HepG2 (cell line): Measurements from ENCODE around the gene HNRNPC. TPM values are rescaled to one million over a fixed set of nuclear protein-coding genes. Genes with fewer than 3 reads are reported as not detected.

Experiments
- ARHGAP35 ChIP-seq: sonication (generic); formaldehyde crosslinking; IDR thresholded peaks from 2 replicates; pipeline ENCODE4 v1.9.0; 2022; ENCODE audit warnings: mild to moderate bottlenecking, inconsistent platforms, moderate library complexity, missing genetic modification reagents, borderline replicate concordance
- ARID2 ChIP-seq: sonication (generic); formaldehyde crosslinking; IDR thresholded peaks from 2 replicates; pipeline ENCODE4 v1.8.1; 2022; ENCODE audit warnings: mild to moderate bottlenecking, missing genetic modification reagents, borderline replicate concordance
- CBFB ChIP-seq: sonication (generic); formaldehyde crosslinking; IDR thresholded peaks from 2 replicates; pipeline ENCODE4 v1.4.0; 2020; ENCODE audit warnings: missing genetic modification reagents
- CHD2 ChIP-seq: IDR thresholded peaks from 2 replicates; pipeline ENCODE4 v1.6.1; 2011; ENCODE audit warnings: low read depth, low read length, improper control_type of control experiment
- FOXK2 ChIP-seq: fragments of 450-650 bp; IDR thresholded peaks from 2 replicates; pipeline ENCODE4 v1.6.1; 2016
- GABPB1 ChIP-seq: IDR thresholded peaks from 2 replicates; pipeline ENCODE4 v1.6.1; 2016; ENCODE audit warnings: mild to moderate bottlenecking, missing genetic modification reagents, moderate library complexity, missing compliant biosample characterization
- HNRNPLL ChIP-seq: fragments of 200-400 bp; formaldehyde crosslinking; IDR thresholded peaks from 2 replicates; pipeline ENCODE4 v1.6.1; 2017; ENCODE audit warnings: mild to moderate bottlenecking, low read depth, low read length; ENCODE audit not compliant: poor library complexity, severe bottlenecking
- IRF2 ChIP-seq: IDR thresholded peaks from 2 replicates; pipeline ENCODE4 v1.6.1; 2018; ENCODE audit warnings: missing genetic modification reagents, missing compliant biosample characterization
- MLLT10 ChIP-seq: sonication (generic); formaldehyde crosslinking; IDR thresholded peaks from 2 replicates; pipeline ENCODE4 v1.4.0; 2020; ENCODE audit warnings: missing genetic modification reagents
- MTA1 ChIP-seq: sonication (generic); formaldehyde crosslinking; IDR thresholded peaks from 2 replicates; pipeline ENCODE4 v1.4.0; 2020; ENCODE audit warnings: missing genetic modification reagents, mild to moderate bottlenecking, borderline replicate concordance
- MYNN ChIP-seq: sonication (generic); formaldehyde crosslinking; IDR thresholded peaks from 2 replicates; pipeline ENCODE4 v1.4.0; 2020; ENCODE audit warnings: mild to moderate bottlenecking, low read depth, missing genetic modification reagents
- NAIF1 ChIP-seq: sonication (generic); formaldehyde crosslinking; IDR thresholded peaks from 2 replicates; pipeline ENCODE4 v1.5.0; 2020; ENCODE audit warnings: mild to moderate bottlenecking, missing genetic modification reagents, borderline replicate concordance
- NR2C2 ChIP-seq: sonication (generic); formaldehyde crosslinking; IDR thresholded peaks from 2 replicates; pipeline ENCODE4 v1.4.0; 2020; ENCODE audit warnings: missing genetic modification reagents, mild to moderate bottlenecking, moderate library complexity, borderline replicate concordance
- SRSF1 ChIP-seq: fragments of 200-400 bp; formaldehyde crosslinking; optimal IDR thresholded peaks from 2 replicates; pipeline ENCODE3; 2017; ENCODE audit warnings: mild to moderate bottlenecking, low read depth, low read length, moderate library complexity
- TBP ChIP-seq: sonication (generic); formaldehyde crosslinking; IDR thresholded peaks from 2 replicates; pipeline ENCODE4 v1.5.0; 2020; ENCODE audit warnings: missing genetic modification reagents
- TEAD2 ChIP-seq: sonication (generic); formaldehyde crosslinking; IDR thresholded peaks from 2 replicates; pipeline ENCODE4 v1.9.0; 2021; ENCODE audit warnings: missing genetic modification reagents
- TP53 ChIP-seq: sonication (generic); formaldehyde crosslinking; conservative IDR thresholded peaks from 2 replicates; pipeline ENCODE4 v1.4.0; 2020; ENCODE audit warnings: missing genetic modification reagents
- ZFAT ChIP-seq: sonication (generic); formaldehyde crosslinking; conservative IDR thresholded peaks from 2 replicates; pipeline ENCODE4 v1.8.1; 2023; ENCODE audit warnings: missing genetic modification reagents, inconsistent platforms
- ZFP37 ChIP-seq: sonication (generic); formaldehyde crosslinking; IDR thresholded peaks from 2 replicates; pipeline ENCODE4 v1.4.0; 2020; ENCODE audit warnings: missing genetic modification reagents, borderline replicate concordance
- ZNF232 ChIP-seq: sonication (generic); formaldehyde crosslinking; IDR thresholded peaks from 2 replicates; pipeline ENCODE4 v1.4.0; 2020; ENCODE audit warnings: missing genetic modification reagents, borderline replicate concordance
- ZNF296 ChIP-seq: sonication (generic); formaldehyde crosslinking; conservative IDR thresholded peaks from 2 replicates; pipeline ENCODE4 v1.5.0; 2020; ENCODE audit warnings: mild to moderate bottlenecking, missing genetic modification reagents
- ZNF343 ChIP-seq: sonication (generic); formaldehyde crosslinking; IDR thresholded peaks from 2 replicates; pipeline ENCODE4 v1.4.0; 2020; ENCODE audit warnings: mild to moderate bottlenecking, missing genetic modification reagents
- ZNF605 ChIP-seq: sonication (generic); formaldehyde crosslinking; IDR thresholded peaks from 2 replicates; pipeline ENCODE4 v1.8.0; 2022; ENCODE audit warnings: mild to moderate bottlenecking, missing genetic modification reagents
- ZSCAN30 ChIP-seq: sonication (generic); formaldehyde crosslinking; IDR thresholded peaks from 2 replicates; pipeline ENCODE4 v1.5.0; 2020; ENCODE audit warnings: mild to moderate bottlenecking, missing genetic modification reagents
- polyA plus RNA-seq, 8 experiments: library from polyadenylated mRNA; depleted of rRNA in 3 of 8; stranded (reverse) in 7 of 8; unstranded in 1 of 8; fragments of >200 nt; fragmentation: Illumina TruSeq in 4 of 8; extraction: Trizol in 4 of 8; gene quantifications; 2 replicates each; pipeline versions ENCODE4 v1.2.1 to v1.2.3, GENCODE V29; 2011 to 2016; ENCODE audit warnings: low read depth in 4 of 8, missing spikeins in 1 of 8, mixed read lengths in 1 of 8; ENCODE audit not compliant: insufficient read depth in 1 of 8
- total RNA-seq, 5 experiments: library from RNA; depleted of rRNA; stranded (reverse); fragments of >200 nt; fragmentation: Illumina TruSeq; extraction: Trizol; gene quantifications; 2 replicates each; pipeline ENCODE4 v1.2.3, GENCODE V29; 2016; ENCODE audit warnings: low read depth in 1 of 5
- TF ChIP-seq, protein P1 (sequence below): IDR thresholded peaks from 2 replicates; pipeline ENCODE4 v1.4.0; 2020; ENCODE audit warnings: mild to moderate bottlenecking, missing genetic modification reagents
- TF ChIP-seq, protein P2 (sequence below): IDR thresholded peaks from 2 replicates; pipeline ENCODE4 v1.6.1; 2016; ENCODE audit warnings: low read depth, control low read depth

HNRNPC gene
- total and polyA plus RNA-seq, 2 of the 13 experiments (the other 11 are each of a cell fraction or from before 2014, with no cell fraction given), result 628 to 1,099 TPM

DNA sequence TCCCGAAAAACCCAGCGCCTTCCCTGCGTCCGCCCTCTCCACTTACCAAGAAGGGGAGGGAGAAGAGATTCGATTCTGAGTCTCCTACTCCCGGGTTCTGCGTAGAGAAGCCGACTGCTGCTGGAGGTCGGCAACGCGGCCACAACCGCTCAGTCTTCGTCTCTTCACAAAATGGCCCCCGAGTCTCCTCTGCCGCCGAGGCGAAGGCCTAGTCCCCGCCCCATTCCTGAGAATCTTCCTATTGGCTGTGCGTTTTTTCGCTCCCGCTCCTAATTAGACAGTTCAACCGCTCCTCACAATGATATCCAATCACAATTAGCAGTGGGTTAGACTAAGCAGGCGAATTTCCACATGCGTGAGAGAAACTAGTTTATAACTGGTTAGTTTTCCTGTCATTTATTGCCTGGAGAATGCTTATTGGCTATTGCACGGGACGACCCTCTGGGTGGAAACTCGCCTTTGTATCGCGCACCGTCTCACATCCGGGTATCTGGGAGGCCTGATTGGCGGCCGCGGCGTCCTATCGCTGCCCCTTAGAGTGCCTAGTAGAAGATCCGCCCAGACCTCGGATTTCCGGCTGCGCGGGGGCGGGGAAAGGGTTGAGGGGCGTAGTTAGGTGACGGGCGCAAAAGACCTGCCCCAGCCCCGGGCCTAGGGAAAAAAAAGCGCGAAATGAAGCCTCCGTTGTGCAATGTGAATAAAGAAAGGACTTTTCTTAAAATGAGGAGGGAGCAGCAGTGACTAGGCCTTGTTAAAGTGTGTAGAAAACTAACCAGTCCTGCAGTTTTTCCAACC lies at the start of gene HNRNPC (continued):
- TF ChIP-seq, protein P1, sequence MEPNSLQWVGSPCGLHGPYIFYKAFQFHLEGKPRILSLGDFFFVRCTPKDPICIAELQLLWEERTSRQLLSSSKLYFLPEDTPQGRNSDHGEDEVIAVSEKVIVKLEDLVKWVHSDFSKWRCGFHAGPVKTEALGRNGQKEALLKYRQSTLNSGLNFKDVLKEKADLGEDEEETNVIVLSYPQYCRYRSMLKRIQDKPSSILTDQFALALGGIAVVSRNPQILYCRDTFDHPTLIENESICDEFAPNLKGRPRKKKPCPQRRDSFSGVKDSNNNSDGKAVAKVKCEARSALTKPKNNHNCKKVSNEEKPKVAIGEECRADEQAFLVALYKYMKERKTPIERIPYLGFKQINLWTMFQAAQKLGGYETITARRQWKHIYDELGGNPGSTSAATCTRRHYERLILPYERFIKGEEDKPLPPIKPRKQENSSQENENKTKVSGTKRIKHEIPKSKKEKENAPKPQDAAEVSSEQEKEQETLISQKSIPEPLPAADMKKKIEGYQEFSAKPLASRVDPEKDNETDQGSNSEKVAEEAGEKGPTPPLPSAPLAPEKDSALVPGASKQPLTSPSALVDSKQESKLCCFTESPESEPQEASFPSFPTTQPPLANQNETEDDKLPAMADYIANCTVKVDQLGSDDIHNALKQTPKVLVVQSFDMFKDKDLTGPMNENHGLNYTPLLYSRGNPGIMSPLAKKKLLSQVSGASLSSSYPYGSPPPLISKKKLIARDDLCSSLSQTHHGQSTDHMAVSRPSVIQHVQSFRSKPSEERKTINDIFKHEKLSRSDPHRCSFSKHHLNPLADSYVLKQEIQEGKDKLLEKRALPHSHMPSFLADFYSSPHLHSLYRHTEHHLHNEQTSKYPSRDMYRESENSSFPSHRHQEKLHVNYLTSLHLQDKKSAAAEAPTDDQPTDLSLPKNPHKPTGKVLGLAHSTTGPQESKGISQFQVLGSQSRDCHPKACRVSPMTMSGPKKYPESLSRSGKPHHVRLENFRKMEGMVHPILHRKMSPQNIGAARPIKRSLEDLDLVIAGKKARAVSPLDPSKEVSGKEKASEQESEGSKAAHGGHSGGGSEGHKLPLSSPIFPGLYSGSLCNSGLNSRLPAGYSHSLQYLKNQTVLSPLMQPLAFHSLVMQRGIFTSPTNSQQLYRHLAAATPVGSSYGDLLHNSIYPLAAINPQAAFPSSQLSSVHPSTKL (CRISPR knock-in tag), result 0 out of 2 replicates have a peak, but pooled peaks have one; percentile 30
- TF ChIP-seq ZSCAN30 (no peak; the same call in 1 of the 2 replicates), FOXK2 (peak; percentile 62; the same call in 1 of the 2 replicates), SRSF1 (peak; percentile 85), GABPB1 (CRISPR knock-in tag) (peak; percentile 99), ARHGAP35 (peak; percentile 20; the same call in 1 of the 2 replicates), CBFB (CRISPR knock-in tag) (peak; percentile 27), ZFP37 (CRISPR knock-in tag) (peak; percentile 84; the same call in 1 of the 2 replicates), NR2C2 (CRISPR knock-in tag) (peak; percentile 66), MLLT10 (CRISPR knock-in tag) (peak; percentile 97), ZNF232 (CRISPR knock-in tag) (peak; percentile 88), ZNF296 (CRISPR knock-in tag) (0 out of 2 replicates have a peak, but pooled peaks have one; percentile 59), TBP (CRISPR knock-in tag) (0 out of 2 replicates have a peak, but pooled peaks have one; percentile 28), MYNN (CRISPR knock-in tag) (peak; percentile 92), ZNF605 (CRISPR knock-in tag) (peak; percentile 89), HNRNPLL (peak; percentile 83), IRF2 (peak; percentile 56; the same call in 1 of the 2 replicates), NAIF1 (CRISPR knock-in tag) (no peak; the same call in 1 of the 2 replicates), TEAD2 (CRISPR knock-in tag) (peak; percentile 92), CHD2 (peak; percentile 84), TP53 (CRISPR knock-in tag) (peak; percentile 89), MTA1 (CRISPR knock-in tag) (no peak), ARID2 (peak; percentile 98), ZFAT (CRISPR knock-in tag) (no peak), ZNF343 (CRISPR knock-in tag) (no peak; the same call in 1 of the 2 replicates)
- TF ChIP-seq, protein P2, sequence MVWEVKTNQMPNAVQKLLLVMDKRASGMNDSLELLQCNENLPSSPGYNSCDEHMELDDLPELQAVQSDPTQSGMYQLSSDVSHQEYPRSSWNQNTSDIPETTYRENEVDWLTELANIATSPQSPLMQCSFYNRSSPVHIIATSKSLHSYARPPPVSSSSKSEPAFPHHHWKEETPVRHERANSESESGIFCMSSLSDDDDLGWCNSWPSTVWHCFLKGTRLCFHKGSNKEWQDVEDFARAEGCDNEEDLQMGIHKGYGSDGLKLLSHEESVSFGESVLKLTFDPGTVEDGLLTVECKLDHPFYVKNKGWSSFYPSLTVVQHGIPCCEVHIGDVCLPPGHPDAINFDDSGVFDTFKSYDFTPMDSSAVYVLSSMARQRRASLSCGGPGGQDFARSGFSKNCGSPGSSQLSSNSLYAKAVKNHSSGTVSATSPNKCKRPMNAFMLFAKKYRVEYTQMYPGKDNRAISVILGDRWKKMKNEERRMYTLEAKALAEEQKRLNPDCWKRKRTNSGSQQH (CRISPR knock-in tag), result 0 out of 2 replicates have a peak, but pooled peaks have one; percentile 65
